PC-3 (cell line): ENCODE data around the gene PPARD. TPM values are rescaled to one million over a fixed set of nuclear protein-coding genes. Genes with fewer than 3 reads are reported as not detected.

Source experiments
- ATAC-seq: fragments of 200-7000 bp; cut with Tn5 transposase; 2 replicates; pipeline ENCODE4 v1.9.1; 2020; ENCODE audit warnings: mild to moderate bottlenecking, moderate library complexity
- BruUV-seq: library from RNA; stranded (reverse); fragments of 400-500 nt; replicated peaks from 2 replicates; lab custom pipeline; 2021; lab: Mats Ljungman, UMichigan
- CTCF ChIA-PET: fragments of 300-600 bp; sonication (Branson Sonifier 250); formaldehyde crosslinking; loops from one replicate; lab custom pipeline; 2022; ENCODE audit warnings: antibody characterized with exemption; lab: Charles Lee
- POLR2A ChIA-PET: fragments of 300-600 bp; sonication (Branson Sonifier 250); formaldehyde crosslinking; loops from one replicate; lab custom pipeline; 2022; ENCODE audit warnings: antibody characterized with exemption; ENCODE audit not compliant: unreplicated experiment; lab: Charles Lee
- DNase-seq: peaks from one replicate; pipeline ENCODE4 v3.0.0-alpha.2; 2015
- H2AFZ ChIP-seq: fragments of 300-600 bp; sonication (generic); 2 replicates; pipeline ENCODE4 v1.6.0; 2016; ENCODE audit warnings: antibody characterized with exemption, low read length
- H3F3A ChIP-seq: fragments of 300-600 bp; sonication (generic); one replicate; pipeline ENCODE4 v1.6.0; 2017; ENCODE audit warnings: antibody characterized with exemption, low read length, control low read depth, mild to moderate bottlenecking; ENCODE audit not compliant: unreplicated experiment
- H3K27ac ChIP-seq: fragments of 300-600 bp; sonication (generic); 2 replicates; pipeline ENCODE4 v1.5.1; 2016; ENCODE audit warnings: mild to moderate bottlenecking, low read length
- H3K27me3 ChIP-seq: fragments of 300-600 bp; sonication (generic); 2 replicates; pipeline ENCODE4 v1.6.1; 2016; ENCODE audit warnings: low read length, mixed read lengths
- H3K36me3 ChIP-seq: fragments of 300-600 bp; sonication (generic); 2 replicates; pipeline ENCODE4 v1.6.1; 2016; ENCODE audit warnings: low read depth, mixed run types, low read length, mixed read lengths
- H3K4me1 ChIP-seq: fragments of 300-600 bp; sonication (generic); 2 replicates; pipeline ENCODE4 v1.5.1; 2016; ENCODE audit warnings: low read length; ENCODE audit not compliant: insufficient read depth
- H3K4me2 ChIP-seq: fragments of 300-600 bp; sonication (generic); 2 replicates; pipeline ENCODE4 v1.6.0; 2016; ENCODE audit warnings: low read length
- H3K4me3 ChIP-seq: fragments of 300-600 bp; sonication (generic); 2 replicates; pipeline ENCODE4 v1.5.1; 2016; ENCODE audit warnings: mild to moderate bottlenecking, low read length, mixed read lengths
- H3K79me2 ChIP-seq: fragments of 300-600 bp; sonication (generic); 2 replicates; pipeline ENCODE4 v1.6.1; 2017; ENCODE audit warnings: low read length, mixed read lengths
- H3K9ac ChIP-seq: fragments of 300-600 bp; sonication (generic); 2 replicates; pipeline ENCODE4 v1.6.0; 2016; ENCODE audit warnings: mild to moderate bottlenecking, low read length
- H3K9me2 ChIP-seq: fragments of 300-600 bp; sonication (generic); replicated peaks from 2 replicates; pipeline ENCODE4 v1.6.1; 2016; ENCODE audit warnings: mixed run types, low read length, mixed read lengths
- H3K9me3 ChIP-seq: fragments of 300-600 bp; sonication (generic); 2 replicates; pipeline ENCODE4 v1.6.1; 2016; ENCODE audit warnings: low read length, mixed read lengths
- H4K20me1 ChIP-seq: fragments of 300-600 bp; sonication (generic); 2 replicates; pipeline ENCODE4 v1.6.1; 2016; ENCODE audit warnings: low read length, mixed read lengths
- CTCF ChIP-seq: fragments of 300-600 bp; sonication (generic); conservative IDR thresholded peaks from 2 replicates; pipeline ENCODE4 v1.5.1; 2017; ENCODE audit warnings: antibody characterized with exemption, low read depth, mild to moderate bottlenecking, low read length
- EZH2 ChIP-seq: fragments of 300-600 bp; sonication (generic); IDR thresholded peaks from one replicate; pipeline ENCODE4 v1.6.1; 2017; ENCODE audit warnings: antibody characterized with exemption, mild to moderate bottlenecking, low read length; ENCODE audit not compliant: unreplicated experiment
- EZH2phosphoT487 ChIP-seq: fragments of 300-600 bp; sonication (generic); IDR thresholded peaks from 2 replicates; pipeline ENCODE4 v1.6.1; 2018; ENCODE audit warnings: mild to moderate bottlenecking, antibody characterized with exemption, low read length, borderline replicate concordance
- intact Hi-C: fragments of 100-400 bp; cut with micrococcal nuclease; formaldehyde crosslinking; loops from 2 replicates; pipeline ENCODE4 v1.9.0; 2023
- total RNA-seq: library from RNA; depleted of rRNA; stranded (reverse); fragments of >200 nt; gene quantifications from 2 replicates; pipeline ENCODE4 v1.2.3, GENCODE V29; 2014

PPARD gene
- total RNA-seq, 1 experiment from 2014 or later = 24.5 TPM

DNA sequence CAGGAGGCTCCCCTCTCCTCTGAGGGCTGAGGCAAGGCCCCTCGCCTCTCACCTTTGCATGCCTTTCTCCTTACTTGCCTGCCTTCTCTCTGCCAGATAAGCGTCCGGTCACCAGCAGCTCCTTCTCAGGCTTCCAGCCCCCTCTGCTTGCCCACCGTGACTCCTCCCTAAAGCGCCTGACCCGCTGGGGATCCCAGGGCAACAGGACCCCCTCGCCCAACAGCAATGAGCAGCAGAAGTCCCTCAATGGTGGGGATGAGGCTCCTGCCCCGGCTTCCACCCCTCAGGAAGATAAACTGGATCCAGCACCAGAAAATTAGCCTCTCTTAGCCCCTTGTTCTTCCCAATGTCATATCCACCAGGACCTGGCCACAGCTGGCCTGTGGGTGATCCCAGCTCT lies 21.3 kb upstream of the PPARD start:
- intact Hi-C loops = no loop called here
- H3K9me3 ChIP-seq = no peaks in the 10 kb centered on the region
- DNase-seq (no peak), ATAC-seq (no peak)
- no peaks in the 10 kb centered on the region for H3K79me2 ChIP-seq
- no peaks in the 10 kb centered on the region for H3K9me2 ChIP-seq
- no peak overlapping the region for H2AFZ ChIP-seq
- no peaks in the 10 kb centered on the region for H3K27me3 ChIP-seq
- peaks cover 9% of the 10 kb centered on the region for H3K4me1 ChIP-seq
- no peak overlapping the region for H3K27ac ChIP-seq
- BruUV-seq = TSS peak; percentile 40
- H3K4me2 ChIP-seq = no peak overlapping the region
- 0 out of 2 replicates have a peak, but pooled peaks cover 5% of the 10 kb centered on the region for H3K36me3 ChIP-seq
- ChIA-PET POLR2A (interaction anchor here (0.6 kb wide), 1 partner anchor 390 kb away, joined by 5 read pairs; no protein-coding TSS in a partner anchor), CTCF (no interaction called here)
- H3K9ac ChIP-seq = no peak overlapping the region
- no peak overlapping the region for H3K4me3 ChIP-seq
- TF ChIP-seq CTCF (no peak), EZH2 (no peak), EZH2phosphoT487 (no peak)
- H4K20me1 ChIP-seq = no peaks in the 10 kb centered on the region
- H3F3A ChIP-seq = no peaks in the 10 kb centered on the region

GRCh38 chr6:35327349-35328027 lies 14.9 kb upstream of the PPARD start:
- ATAC-seq = peak; percentile 85
- H4K20me1 ChIP-seq = no peaks in the 10 kb centered on the region
- no peaks in the 10 kb centered on the region for H3K9me3 ChIP-seq
- H3K36me3 ChIP-seq = no peaks in the 10 kb centered on the region
- H3K9me2 ChIP-seq = no peaks in the 10 kb centered on the region
- no TSS peak for BruUV-seq
- TF ChIP-seq EZH2phosphoT487 (no peak), CTCF (peak; percentile 78), EZH2 (no peak)
- peak; percentile 71 for DNase-seq
- H3F3A ChIP-seq = no peaks in the 10 kb centered on the region
- H3K4me1 ChIP-seq = 0 out of 2 replicates have a peak, but pooled peaks cover 4% of the 10 kb centered on the region
- intact Hi-C loops = loop anchor here (1.0 kb wide), 1 partner anchor 30 kb away; the partner anchor contains the start of gene DEF6
- no peak overlapping the region for H3K4me3 ChIP-seq
- no peak overlapping the region for H3K4me2 ChIP-seq
- no peaks in the 10 kb centered on the region for H3K27me3 ChIP-seq
- H3K27ac ChIP-seq = no peak overlapping the region
- no peak overlapping the region for H3K9ac ChIP-seq
- peak overlapping the region; percentile 23; the same call in 1 of the 2 replicates for H2AFZ ChIP-seq
- ChIA-PET CTCF (interaction anchor here (1.0 to 1.4 kb wide), 2 partner anchors 9 to 30 kb away, joined by 4 to 7 read pairs; partner anchors contain the start of gene DEF6), POLR2A (interaction anchor here (0.6 kb wide), 1 partner anchor 146 kb away, joined by 5 read pairs; no protein-coding TSS in a partner anchor)
- H3K79me2 ChIP-seq = no peaks in the 10 kb centered on the region
